ENCODE measurements around the gene PDE4B.

Gene PDE4B

GRCh38 chr1:65765631-65766030, 27.1 kb upstream of the PDE4B start:
- H3F3A ChIP-seq (ENCODE audit: low read depth) = no peaks in the 10 kb centered on the region
- no peaks in the 10 kb centered on the region for H3K79me2 ChIP-seq (ENCODE audit: insufficient read depth, low read length)
- no peaks in the 10 kb centered on the region for H3K9me3 ChIP-seq (ENCODE audit: insufficient read depth, low read depth, low read length)
- H3K9me2 ChIP-seq (replicated peaks; ENCODE audit: low read depth, low read length) = no peaks in the 10 kb centered on the region
- no peak overlapping the region for H3K4me2 ChIP-seq (ENCODE audit: low read depth, low read length, poor library complexity, severe bottlenecking)
- H2AFZ ChIP-seq (ENCODE audit: low read length) = no peak overlapping the region
- TF ChIP-seq CTCF (conservative IDR thresholded peaks at IDR 0.05; ENCODE audit: low read length) (no peak), EZH2phosphoT487 (IDR thresholded peaks at IDR 0.05; ENCODE audit: borderline replicate concordance) (no peak)
- H3K36me3 ChIP-seq (ENCODE audit: insufficient read depth, low read length) = no peaks in the 10 kb centered on the region
- H3K9ac ChIP-seq (ENCODE audit: low read depth, low read length, poor library complexity, severe bottlenecking) = no peak overlapping the region
- no peaks in the 10 kb centered on the region for H3K27me3 ChIP-seq (ENCODE audit: insufficient read depth, low read length, poor library complexity, severe bottlenecking)
- H3K4me1 ChIP-seq (ENCODE audit: insufficient read depth, low read length, poor library complexity, severe bottlenecking) = peaks cover 10% of the 10 kb centered on the region
- no peaks in the 10 kb centered on the region for H4K20me1 ChIP-seq (ENCODE audit: insufficient read depth, low read length, poor library complexity, severe bottlenecking)
- no peak overlapping the region for H3K4me3 ChIP-seq (ENCODE audit: low read length, poor library complexity, severe bottlenecking)

GRCh38 chr1:65769636-65770035, 23.1 kb upstream of the PDE4B start:
- no peaks in the 10 kb centered on the region for H3K36me3 ChIP-seq (ENCODE audit: insufficient read depth, low read length)
- H3K4me1 ChIP-seq (ENCODE audit: insufficient read depth, low read length, poor library complexity, severe bottlenecking) = peaks cover 7% of the 10 kb centered on the region
- no peaks in the 10 kb centered on the region for H3K9me2 ChIP-seq (replicated peaks; ENCODE audit: low read depth, low read length)
- H3K79me2 ChIP-seq (ENCODE audit: insufficient read depth, low read length) = no peaks in the 10 kb centered on the region
- H3K27me3 ChIP-seq (ENCODE audit: insufficient read depth, low read length, poor library complexity, severe bottlenecking) = no peaks in the 10 kb centered on the region
- TF ChIP-seq EZH2phosphoT487 (IDR thresholded peaks at IDR 0.05; ENCODE audit: borderline replicate concordance) = no peak
- no peak overlapping the region for H3K4me3 ChIP-seq (ENCODE audit: low read length, poor library complexity, severe bottlenecking)
- H3F3A ChIP-seq (ENCODE audit: low read depth) = no peaks in the 10 kb centered on the region
- no peak overlapping the region for H2AFZ ChIP-seq (ENCODE audit: low read length)
- no peak overlapping the region for H3K9ac ChIP-seq (ENCODE audit: low read depth, low read length, poor library complexity, severe bottlenecking)
- H3K9me3 ChIP-seq (ENCODE audit: insufficient read depth, low read depth, low read length) = no peaks in the 10 kb centered on the region
- H3K4me2 ChIP-seq (ENCODE audit: low read depth, low read length, poor library complexity, severe bottlenecking) = no peak overlapping the region
- no peaks in the 10 kb centered on the region for H4K20me1 ChIP-seq (ENCODE audit: insufficient read depth, low read length, poor library complexity, severe bottlenecking)

GRCh38 chr1:65772607-65773006, 20.1 kb upstream of the PDE4B start:
- no peak overlapping the region for H2AFZ ChIP-seq (ENCODE audit: low read length)
- H3K4me3 ChIP-seq (ENCODE audit: low read length, poor library complexity, severe bottlenecking) = no peak overlapping the region
- H3K4me2 ChIP-seq (ENCODE audit: low read depth, low read length, poor library complexity, severe bottlenecking) = no peak overlapping the region
- H3K9me2 ChIP-seq (replicated peaks; ENCODE audit: low read depth, low read length) = no peaks in the 10 kb centered on the region
- H3K27me3 ChIP-seq (ENCODE audit: insufficient read depth, low read length, poor library complexity, severe bottlenecking) = no peaks in the 10 kb centered on the region
- H3K9ac ChIP-seq (ENCODE audit: low read depth, low read length, poor library complexity, severe bottlenecking) = no peak overlapping the region
- no peaks in the 10 kb centered on the region for H3K36me3 ChIP-seq (ENCODE audit: insufficient read depth, low read length)
- no peaks in the 10 kb centered on the region for H3K9me3 ChIP-seq (ENCODE audit: insufficient read depth, low read depth, low read length)
- no peaks in the 10 kb centered on the region for H4K20me1 ChIP-seq (ENCODE audit: insufficient read depth, low read length, poor library complexity, severe bottlenecking)
- TF ChIP-seq CTCF (conservative IDR thresholded peaks at IDR 0.05; ENCODE audit: low read length) = no peak
- peaks cover 7% of the 10 kb centered on the region for H3K4me1 ChIP-seq (ENCODE audit: insufficient read depth, low read length, poor library complexity, severe bottlenecking)
- H3K79me2 ChIP-seq (ENCODE audit: insufficient read depth, low read length) = no peaks in the 10 kb centered on the region
- H3F3A ChIP-seq (ENCODE audit: low read depth) = no peaks in the 10 kb centered on the region

GRCh38 chr1:65773391-65774123, 19.1 kb upstream of the PDE4B start:
- TF ChIP-seq EZH2phosphoT487 (IDR thresholded peaks at IDR 0.05; ENCODE audit: borderline replicate concordance) = no peak
- no peak for TF ChIP-seq CTCF (conservative IDR thresholded peaks at IDR 0.05; ENCODE audit: low read length)
- Histone ChIP-seq H3K79me2 (ENCODE audit: insufficient read depth, low read length) (no peaks in the 10 kb centered on the region), H2AFZ (ENCODE audit: low read length) (no peak overlapping the region), H3K9me2 (replicated peaks; ENCODE audit: low read depth, low read length) (no peaks in the 10 kb centered on the region), H3K36me3 (ENCODE audit: insufficient read depth, low read length) (no peaks in the 10 kb centered on the region), H3K27me3 (ENCODE audit: insufficient read depth, low read length, poor library complexity, severe bottlenecking) (no peaks in the 10 kb centered on the region), H3K9ac (ENCODE audit: low read depth, low read length, poor library complexity, severe bottlenecking) (no peak overlapping the region), H3F3A (ENCODE audit: low read depth) (no peaks in the 10 kb centered on the region), H3K4me1 (ENCODE audit: insufficient read depth, low read length, poor library complexity, severe bottlenecking) (peaks cover 7% of the 10 kb centered on the region), H3K4me2 (ENCODE audit: low read depth, low read length, poor library complexity, severe bottlenecking) (no peak overlapping the region), H4K20me1 (ENCODE audit: insufficient read depth, low read length, poor library complexity, severe bottlenecking) (no peaks in the 10 kb centered on the region), H3K9me3 (ENCODE audit: insufficient read depth, low read depth, low read length) (no peaks in the 10 kb centered on the region), H3K4me3 (ENCODE audit: low read length, poor library complexity, severe bottlenecking) (no peak overlapping the region)

All from Loucy (cell line).